HCT116 (cell line): ENCODE results near the gene ASPG. TPM values are rescaled to one million over a fixed set of nuclear protein-coding genes. Genes with fewer than 3 reads are reported as not detected.

ENCODE experiments used
- ATAC-seq: fragments of 200-7000 bp; cut with Tn5 transposase; 2 replicates; pipeline ENCODE4 v1.9.1; 2020; ENCODE audit warnings: mild to moderate bottlenecking, moderate library complexity
- BruUV-seq: library from RNA; stranded (reverse); fragments of 400-500 nt; replicated peaks from 2 replicates; lab custom pipeline; 2021; lab: Mats Ljungman, UMichigan
- CTCF ChIA-PET: fragments of 300-600 bp; sonication (Branson Sonifier 250); formaldehyde crosslinking; loops from one replicate; lab custom pipeline; 2021; ENCODE audit warnings: antibody characterized with exemption; lab: Charles Lee
- POLR2A ChIA-PET: fragments of 300-600, 350-600 bp; sonication (Branson Sonifier 250); formaldehyde crosslinking; loops from one replicate; lab custom pipeline; 2021; ENCODE audit warnings: antibody characterized with exemption; lab: Charles Lee
- RAD21 ChIA-PET, 2 experiments: fragments of 300-600 bp; sonication (Branson Sonifier 250); formaldehyde crosslinking; loops; one replicate each; lab custom pipeline; 2023; ENCODE audit warnings: low total read pairs in 2 of 2; ENCODE audit not compliant: uncharacterized antibody in 2 of 2, unreplicated experiment in 2 of 2, low non-redundant PET in 1 of 2; lab: Charles Lee
- DNase-seq: peaks from one replicate; pipeline ENCODE4 v3.0.0-alpha.2; 2010; ENCODE audit warnings: low read depth, low spot score
- H2AFZ ChIP-seq: fragments of 200-600 bp; shearing (Covaris generic), sonication (generic); 2 replicates; pipeline ENCODE4 v1.6.1; 2017; ENCODE audit warnings: low read depth, mixed run types, mixed read lengths, antibody characterized with exemption, low read length; ENCODE audit not compliant: poor library complexity, severe bottlenecking
- H3K27ac ChIP-seq: 2 replicates; pipeline ENCODE4 v1.5.1; 2012; ENCODE audit warnings: low read depth, low read length
- H3K27me3 ChIP-seq: fragments of 200-600 bp; sonication (generic); 2 replicates; pipeline ENCODE4 v1.6.1; 2016; ENCODE audit warnings: mixed run types, low read length, mixed read lengths; ENCODE audit not compliant: insufficient read depth
- H3K36me3 ChIP-seq, 2 experiments: fragments of 200-500 bp in 1 of 2; fragments of 200-600 bp in 1 of 2; sonication (Bioruptor generic) in 1 of 2; sonication (generic) in 1 of 2; 2 replicates each; pipeline versions ENCODE4 v1.5.1 to v1.6.1; 2014 to 2016; ENCODE audit warnings: low read length in 2 of 2, inconsistent platforms in 1 of 2, mixed read lengths in 1 of 2, mixed run types in 1 of 2; ENCODE audit not compliant: insufficient read depth in 2 of 2, control insufficient read depth in 1 of 2
- H3K4me1 ChIP-seq, 2 experiments: fragments of 200-600 bp in 1 of 2; sonication (generic) in 1 of 2; 2 replicates each; pipeline versions ENCODE4 v1.5.1 to v1.6.1; 2012 to 2017; ENCODE audit warnings: low read length in 2 of 2, inconsistent platforms in 1 of 2, mild to moderate bottlenecking in 1 of 2, mixed read lengths in 1 of 2, mixed run types in 1 of 2, moderate library complexity in 1 of 2; ENCODE audit not compliant: insufficient read depth in 2 of 2, control insufficient read depth in 1 of 2
- H3K4me2 ChIP-seq: fragments of 200-600 bp; sonication (generic); 2 replicates; pipeline ENCODE4 v1.6.1; 2017; ENCODE audit warnings: mixed run types, low read length, mixed read lengths
- H3K4me3 ChIP-seq, 2 experiments: fragments of 200-600 bp in 1 of 2; sonication (generic) in 1 of 2; replicated peaks in 1 of 2; 2 replicates each; pipeline ENCODE4 v1.5.1; 2011 to 2016; ENCODE audit warnings: low read length in 2 of 2, control low read depth in 1 of 2, low read depth in 1 of 2, mild to moderate bottlenecking in 1 of 2, mixed read lengths in 1 of 2, mixed run types in 1 of 2
- H3K79me2 ChIP-seq: fragments of 200-600 bp; sonication (generic); 2 replicates; pipeline ENCODE4 v1.6.1; 2017; ENCODE audit warnings: mild to moderate bottlenecking, mixed run types, low read length, moderate library complexity, mixed read lengths; ENCODE audit not compliant: insufficient read depth
- H3K9ac ChIP-seq: fragments of 200-600 bp; sonication (generic); 2 replicates; pipeline ENCODE4 v1.6.1; 2016; ENCODE audit warnings: low read length, mixed read lengths
- H3K9me2 ChIP-seq: fragments of 200-600 bp; sonication (generic), shearing (Covaris generic); 2 replicates; pipeline ENCODE4 v1.6.1; 2017; ENCODE audit warnings: mixed run types, mild to moderate bottlenecking, moderate library complexity; ENCODE audit not compliant: insufficient read depth
- H3K9me3 ChIP-seq, 2 experiments: fragments of 200-500 bp in 1 of 2; fragments of 200-600 bp in 1 of 2; sonication (Bioruptor generic) in 1 of 2; sonication (generic) in 1 of 2; 2 replicates each; pipeline ENCODE4 v1.6.1; 2014 to 2017; ENCODE audit warnings: low read length in 2 of 2, mixed read lengths in 2 of 2, inconsistent platforms in 1 of 2, low read depth in 1 of 2, mild to moderate bottlenecking in 1 of 2, mixed run types in 1 of 2, moderate library complexity in 1 of 2; ENCODE audit not compliant: control insufficient read depth in 1 of 2, insufficient read depth in 1 of 2
- H4K20me1 ChIP-seq: fragments of 200-600 bp; sonication (generic), shearing (Covaris generic); 2 replicates; pipeline ENCODE4 v1.6.1; 2017; ENCODE audit warnings: mixed run types, mild to moderate bottlenecking, moderate library complexity; ENCODE audit not compliant: insufficient read depth
- CBX3 ChIP-seq: IDR thresholded peaks from 2 replicates; pipeline ENCODE4 v1.6.1; 2012; ENCODE audit warnings: low read depth
- CEBPB ChIP-seq: IDR thresholded peaks from 2 replicates; pipeline ENCODE4 v1.6.1; 2012; ENCODE audit warnings: low read depth
- ELF1 ChIP-seq: IDR thresholded peaks from 2 replicates; pipeline ENCODE4 v1.6.1; 2012; ENCODE audit warnings: low read depth, borderline replicate concordance
- EZH2 ChIP-seq: fragments of 200-600 bp; sonication (generic); IDR thresholded peaks from 2 replicates; pipeline ENCODE4 v1.6.1; 2017; ENCODE audit warnings: antibody characterized with exemption, mixed run types
- EZH2phosphoT487 ChIP-seq: fragments of 200-600 bp; IDR thresholded peaks from 2 replicates; pipeline ENCODE4 v1.6.1; 2018; ENCODE audit warnings: antibody characterized with exemption, borderline replicate concordance
- POLR2A ChIP-seq: IDR thresholded peaks from 2 replicates; pipeline ENCODE4 v1.7.0; 2011; ENCODE audit warnings: borderline replicate concordance; ENCODE audit not compliant: insufficient read depth, insufficient read length; ENCODE audit errors: extremely low read depth
- POLR2AphosphoS5 ChIP-seq: IDR thresholded peaks from 2 replicates; pipeline ENCODE4 v1.6.1; 2011; ENCODE audit warnings: mild to moderate bottlenecking, low read depth, low read length, moderate library complexity
- REST ChIP-seq: IDR thresholded peaks from 2 replicates; pipeline ENCODE4 v1.6.1; 2012; ENCODE audit warnings: low read depth
- SIN3A ChIP-seq: IDR thresholded peaks from 2 replicates; pipeline ENCODE4 v1.6.1; 2012; ENCODE audit warnings: low read depth
- TCF7L2 ChIP-seq: IDR thresholded peaks from 2 replicates; pipeline ENCODE4 v1.7.0; 2011; ENCODE audit warnings: borderline replicate concordance, inconsistent platforms; ENCODE audit not compliant: insufficient read depth, insufficient read length; ENCODE audit errors: extremely low read depth
- YY1 ChIP-seq: IDR thresholded peaks from 2 replicates; pipeline ENCODE4 v1.6.1; 2011; ENCODE audit warnings: low read length, low read depth, moderate library complexity, mild to moderate bottlenecking; ENCODE audit not compliant: insufficient replicate concordance; ENCODE audit errors: extremely low read depth
- ZNF274 ChIP-seq: fragments of 200-500 bp; sonication (Bioruptor generic); IDR thresholded peaks from 2 replicates; pipeline ENCODE4 v1.6.1; 2014; ENCODE audit warnings: mild to moderate bottlenecking, low read depth, low read length, inconsistent platforms
- intact Hi-C: fragments of 100-400 bp; cut with micrococcal nuclease; formaldehyde crosslinking; loops from 2 replicates; pipeline ENCODE4 v1.10.0; 2022
- total RNA-seq: library from RNA; stranded (reverse); gene quantifications from one replicate; pipeline ENCODE4 v1.2.1, GENCODE V29; 2021; ENCODE audit not compliant: unreplicated experiment
- TF ChIP-seq, protein P1 (sequence below): IDR thresholded peaks from 2 replicates; pipeline ENCODE4 v1.6.1; 2012

Gene ASPG
- total RNA-seq, 1 experiment from 2014 or later = not detected

DNA sequence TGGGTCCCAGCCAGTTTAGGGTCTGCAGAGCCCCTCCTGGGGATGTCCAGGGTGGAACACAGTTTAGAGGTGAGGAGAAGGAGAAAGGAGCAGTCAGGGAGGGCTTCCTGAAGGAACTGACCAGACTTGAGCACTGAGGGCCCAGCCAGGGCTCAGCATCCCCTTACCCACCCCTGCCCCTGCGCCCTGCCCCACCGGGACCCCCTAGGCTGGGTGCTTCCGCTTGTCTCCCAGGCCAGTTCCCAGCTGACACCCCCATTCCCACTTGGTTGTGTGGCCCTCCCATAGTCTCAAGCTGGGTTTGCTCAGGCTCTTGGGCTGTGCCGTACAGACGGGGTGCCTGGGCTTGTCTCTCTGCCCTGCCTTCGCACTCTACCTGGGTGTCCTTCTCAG is 26.6 kb downstream of the ASPG start:
- TF ChIP-seq EZH2phosphoT487 (no peak), ZNF274 (no peak), YY1 (no peak), TCF7L2 (no peak), CEBPB (no peak), SIN3A (no peak), EZH2 (no peak), REST (no peak), CBX3 (no peak), ELF1 (no peak), POLR2A (no peak), POLR2AphosphoS5 (no peak)
- TF ChIP-seq, protein P1, sequence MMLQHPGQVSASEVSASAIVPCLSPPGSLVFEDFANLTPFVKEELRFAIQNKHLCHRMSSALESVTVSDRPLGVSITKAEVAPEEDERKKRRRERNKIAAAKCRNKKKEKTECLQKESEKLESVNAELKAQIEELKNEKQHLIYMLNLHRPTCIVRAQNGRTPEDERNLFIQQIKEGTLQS = no peak
- H3K9me2 ChIP-seq = no peaks in the 10 kb centered on the region
- ChIA-PET CTCF (no interaction called here), RAD21 (no interaction called here), POLR2A (no interaction called here)
- ATAC-seq = no peak
- DNase-seq = no peak
- no peak overlapping the region for H3K27ac ChIP-seq
- H3K9me3 ChIP-seq = no peaks in the 10 kb centered on the region
- no peaks in the 10 kb centered on the region for H4K20me1 ChIP-seq
- no peak overlapping the region for H3K9ac ChIP-seq
- no peak overlapping the region for H3K4me3 ChIP-seq
- no peak overlapping the region for H3K4me2 ChIP-seq
- no peaks in the 10 kb centered on the region for H3K27me3 ChIP-seq
- H3K4me1 ChIP-seq = peaks cover 27 to 54% of the 10 kb centered on the region in 2 experiments; a peak in 3 of 4 replicates
- intact Hi-C loops = no loop called here
- no TSS peak for BruUV-seq
- H2AFZ ChIP-seq = no peak overlapping the region
- H3K36me3 ChIP-seq = no peaks in the 10 kb centered on the region
- H3K79me2 ChIP-seq = no peaks in the 10 kb centered on the region
